GM06990 (cell line): Measurements from ENCODE around the gene PCOLCE2.

Source experiments
- DNase-seq: peaks from one replicate; pipeline ENCODE4 v3.0.0-alpha.2; 2011; ENCODE audit not compliant: insufficient read length; ENCODE audit errors: extremely low read depth
- H3K27me3 ChIP-seq: replicated peaks from 2 replicates; pipeline ENCODE4 v1.6.0; 2011; ENCODE audit warnings: low read length; ENCODE audit not compliant: control insufficient read depth, insufficient read depth
- H3K36me3 ChIP-seq: 2 replicates; pipeline ENCODE4 v1.5.1; 2011; ENCODE audit warnings: low read length; ENCODE audit not compliant: control insufficient read depth, insufficient read depth
- H3K4me3 ChIP-seq: replicated peaks from 2 replicates; pipeline ENCODE4 v1.5.1; 2011; ENCODE audit warnings: low read depth, mild to moderate bottlenecking, control low read depth, low read length
- CTCF ChIP-seq: IDR thresholded peaks from 2 replicates; pipeline ENCODE4 v1.5.1; 2011; ENCODE audit warnings: low read length, control low read depth, mild to moderate bottlenecking, inconsistent platforms; ENCODE audit not compliant: insufficient read depth, poor library complexity, severe bottlenecking

The PCOLCE2 gene

GRCh38 chr3:142794508-142794907, 94.4 kb downstream of the PCOLCE2 start:
- no peak for TF ChIP-seq CTCF
- H3K4me3 ChIP-seq: no peak overlapping the region
- no peaks in the 10 kb centered on the region; the same call in none of the 2 replicates for H3K27me3 ChIP-seq
- DNase-seq: no peak
- H3K36me3 ChIP-seq: no peaks in the 10 kb centered on the region

DNA sequence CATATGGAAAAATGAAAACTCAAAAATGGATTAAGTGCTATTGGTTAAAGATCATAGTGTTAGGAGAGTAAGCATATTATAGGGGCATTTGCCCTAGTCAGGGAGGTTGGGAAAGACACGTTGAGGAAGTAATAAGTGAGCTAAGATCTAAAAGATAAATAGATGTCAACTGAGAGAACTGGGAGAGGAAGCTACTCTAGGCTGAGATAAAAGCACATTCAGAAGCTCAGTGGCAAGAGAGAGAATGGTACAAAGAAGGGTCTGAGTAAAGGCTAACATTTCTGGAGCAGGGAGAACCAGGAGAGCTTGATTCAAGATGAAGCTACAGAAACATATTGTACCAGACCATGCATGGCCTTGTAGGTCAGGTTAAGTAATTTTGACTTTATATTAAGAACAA, 101.2 kb downstream of the PCOLCE2 start:
- Histone ChIP-seq H3K36me3 (no peaks in the 10 kb centered on the region), H3K27me3 (no peaks in the 10 kb centered on the region), H3K4me3 (no peak overlapping the region)
- no peak for TF ChIP-seq CTCF
- DNase-seq: no peak

DNA sequence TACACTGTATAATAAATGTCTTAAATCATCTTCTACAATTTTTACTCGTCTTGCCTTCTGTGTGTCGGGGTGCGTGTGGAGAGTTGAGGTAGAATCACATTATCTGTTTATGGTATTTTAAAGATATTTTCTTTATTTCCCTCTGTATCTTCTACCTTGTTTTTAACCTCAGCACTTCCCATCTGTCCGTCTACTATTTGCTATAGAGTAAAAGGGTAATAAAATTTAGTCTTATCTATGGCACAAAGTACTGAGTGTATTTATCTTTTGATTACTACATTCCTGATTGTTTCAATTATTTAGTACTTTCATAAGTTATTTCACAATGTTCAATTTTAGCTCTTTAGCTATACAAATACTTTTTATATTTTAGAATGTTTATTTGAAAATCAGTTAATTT, 102.9 kb downstream of the PCOLCE2 start:
- Histone ChIP-seq H3K36me3 (no peaks in the 10 kb centered on the region), H3K4me3 (no peak overlapping the region), H3K27me3 (no peaks in the 10 kb centered on the region)
- no peak for DNase-seq
- TF ChIP-seq CTCF: no peak

DNA sequence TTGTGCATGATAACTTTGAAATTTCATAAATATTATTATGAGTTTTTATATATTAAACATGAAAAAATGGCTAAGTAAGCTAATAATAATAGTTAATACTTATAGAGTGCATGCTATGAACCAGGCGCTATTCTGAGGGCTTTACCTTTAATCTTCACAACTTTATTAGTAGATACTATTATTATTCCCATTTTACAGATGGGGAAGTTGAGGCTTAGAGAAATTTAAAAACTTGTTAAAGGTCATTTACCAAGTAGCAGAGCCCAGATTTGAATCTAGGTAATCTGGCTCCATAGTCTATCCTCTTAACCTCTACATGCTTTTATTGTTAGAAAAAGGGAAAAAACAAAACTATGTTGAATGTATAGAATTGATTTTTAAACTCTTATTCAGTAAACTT, 104.7 kb downstream of the PCOLCE2 start:
- DNase-seq: no peak
- Histone ChIP-seq H3K27me3 (no peaks in the 10 kb centered on the region), H3K4me3 (no peak overlapping the region), H3K36me3 (no peaks in the 10 kb centered on the region)
- TF ChIP-seq CTCF: no peak

- DNase-seq: no peak
- H3K4me3 ChIP-seq: no peak overlapping the region
- no peaks in the 10 kb centered on the region for H3K27me3 ChIP-seq
- no peak for TF ChIP-seq CTCF
- H3K36me3 ChIP-seq: no peaks in the 10 kb centered on the region
Measured at GRCh38 chr3:142782616-142783015, 106.3 kb downstream of the PCOLCE2 start.

GRCh38 chr3:142779591-142779990, 109.3 kb downstream of the PCOLCE2 start:
- H3K36me3 ChIP-seq: no peaks in the 10 kb centered on the region
- TF ChIP-seq CTCF: no peak
- H3K27me3 ChIP-seq: no peaks in the 10 kb centered on the region
- DNase-seq: no peak
- no peak overlapping the region for H3K4me3 ChIP-seq
